ENCODE results near the gene B3GNT5.

DNA sequence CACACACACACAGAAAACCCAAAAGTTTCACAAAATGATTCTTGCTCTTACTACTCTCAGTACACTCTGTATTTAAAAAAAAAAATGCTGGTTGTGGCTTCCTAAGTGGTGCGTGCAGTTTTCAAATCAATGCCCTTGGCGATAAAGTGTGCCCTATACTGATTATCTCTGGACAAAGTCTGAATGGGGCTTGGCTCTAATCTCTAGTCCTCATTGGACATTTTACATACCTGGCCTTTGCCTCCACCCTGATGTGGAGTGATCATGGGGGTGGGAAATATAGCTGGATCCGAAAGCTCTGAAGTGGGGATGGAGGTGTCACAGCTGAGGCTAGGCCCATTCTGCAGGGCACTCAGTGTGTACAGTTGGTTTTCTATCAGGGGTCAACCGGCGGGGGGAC lies 14.1 kb downstream of the B3GNT5 start:
- TF ChIP-seq, protein P1, sequence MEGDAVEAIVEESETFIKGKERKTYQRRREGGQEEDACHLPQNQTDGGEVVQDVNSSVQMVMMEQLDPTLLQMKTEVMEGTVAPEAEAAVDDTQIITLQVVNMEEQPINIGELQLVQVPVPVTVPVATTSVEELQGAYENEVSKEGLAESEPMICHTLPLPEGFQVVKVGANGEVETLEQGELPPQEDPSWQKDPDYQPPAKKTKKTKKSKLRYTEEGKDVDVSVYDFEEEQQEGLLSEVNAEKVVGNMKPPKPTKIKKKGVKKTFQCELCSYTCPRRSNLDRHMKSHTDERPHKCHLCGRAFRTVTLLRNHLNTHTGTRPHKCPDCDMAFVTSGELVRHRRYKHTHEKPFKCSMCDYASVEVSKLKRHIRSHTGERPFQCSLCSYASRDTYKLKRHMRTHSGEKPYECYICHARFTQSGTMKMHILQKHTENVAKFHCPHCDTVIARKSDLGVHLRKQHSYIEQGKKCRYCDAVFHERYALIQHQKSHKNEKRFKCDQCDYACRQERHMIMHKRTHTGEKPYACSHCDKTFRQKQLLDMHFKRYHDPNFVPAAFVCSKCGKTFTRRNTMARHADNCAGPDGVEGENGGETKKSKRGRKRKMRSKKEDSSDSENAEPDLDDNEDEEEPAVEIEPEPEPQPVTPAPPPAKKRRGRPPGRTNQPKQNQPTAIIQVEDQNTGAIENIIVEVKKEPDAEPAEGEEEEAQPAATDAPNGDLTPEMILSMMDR (IDR thresholded peaks at IDR 0.05) = no peak
- TF ChIP-seq POLR2A (IDR thresholded peaks at IDR 0.05) = no peak

Data from testis (tissue), 2 donors.